ENCODE results near the gene GPR68.

- TF ChIP-seq POLR2AphosphoS5 (IDR thresholded peaks at IDR 0.05; ENCODE audit: low read depth, low read length) (no peak), POLR2A (IDR thresholded peaks at IDR 0.05; ENCODE audit: low read depth, low read length) (no peak), TAF1 (IDR thresholded peaks at IDR 0.05; ENCODE audit: low read depth, low read length) (no peak)
These were observed 6.4 kb upstream of the GPR68 start for GRCh38 chr14:91250912-91251311.
